Measurements from ENCODE around the gene ING1.

Gene ING1

DNA sequence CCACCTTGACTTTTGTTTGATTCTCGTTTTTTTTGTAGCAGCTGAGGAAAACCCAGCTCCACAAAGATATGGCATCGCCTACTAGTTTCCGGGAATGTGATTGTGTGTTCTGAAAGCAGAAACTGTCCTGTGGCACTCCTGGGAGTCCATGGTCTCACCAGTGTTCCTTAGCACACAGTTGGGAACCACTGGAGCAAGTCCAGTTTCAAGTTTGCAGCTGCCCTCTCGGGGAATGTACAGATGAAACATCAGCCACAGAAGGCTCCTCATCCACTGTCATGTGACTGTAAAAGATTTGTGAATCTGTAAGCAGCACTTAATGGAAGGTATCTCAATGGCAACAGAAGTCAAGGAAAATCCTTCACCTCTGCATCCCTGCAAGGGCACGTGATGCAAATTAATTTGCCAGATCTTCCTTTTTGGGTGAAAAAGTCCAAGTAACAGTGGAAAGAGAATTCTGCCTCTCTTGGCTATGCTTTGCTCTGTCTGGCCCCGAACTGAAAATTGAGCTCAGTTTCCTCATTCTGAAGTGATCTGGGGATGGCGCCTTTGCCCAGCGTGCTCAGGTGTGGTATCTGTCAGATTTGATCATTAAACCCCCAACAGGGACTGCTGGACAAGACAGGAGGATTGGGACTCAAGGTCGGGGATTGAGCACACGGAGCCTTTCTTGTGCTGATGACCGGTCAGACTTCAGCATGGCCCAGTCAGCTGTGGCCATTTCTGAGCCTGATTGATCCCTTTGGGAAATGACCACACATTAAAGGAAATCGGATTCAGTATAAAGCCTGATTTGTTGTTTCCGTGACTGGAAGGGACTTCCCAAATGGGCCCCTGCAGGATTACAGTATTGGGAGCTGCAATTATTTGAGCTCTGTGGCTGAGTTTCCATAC is 58.8 kb downstream of the ING1 start:
- no peak for DNase-seq (ENCODE audit: low read depth in 1 of 2, low spot score in 1 of 2)
- in situ Hi-C loops (cut with HindIII; ENCODE audit: low pct_unique_long_range_greater_than_20kb, low sequenced_read_pairs): no loop called here
- TF ChIP-seq JUND (IDR thresholded peaks at IDR 0.05; ENCODE audit: low read depth): no peak

Measured in T47D (cell line).